ENCODE measurements around the gene CASP14.

DNA sequence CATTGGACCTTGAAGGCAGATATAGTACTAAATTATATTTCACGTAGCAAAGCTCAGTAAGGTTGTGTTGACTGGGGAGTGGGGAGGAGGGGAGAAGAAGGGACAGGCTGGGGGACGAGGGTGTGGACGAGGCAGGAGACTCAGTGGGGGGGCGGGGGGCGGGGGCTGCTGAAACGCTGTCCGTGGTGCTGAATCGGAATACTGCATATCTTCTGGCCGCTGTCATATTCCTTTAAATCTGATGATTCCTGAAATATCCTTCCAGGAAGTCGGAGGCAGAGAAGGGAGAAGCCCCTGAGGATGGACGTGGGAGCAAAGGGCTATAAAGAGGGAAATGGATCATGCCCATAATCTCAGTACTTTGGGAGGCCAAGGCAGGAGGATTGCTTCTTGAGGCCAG lies 34.7 kb upstream of the CASP14 start:
- TF ChIP-seq CTCF (IDR thresholded peaks at IDR 0.05) (no peak), POLR2A (IDR thresholded peaks at IDR 0.05) (no peak), POLR2AphosphoS5 (IDR thresholded peaks at IDR 0.05) (no peak)

Data from prostate gland (tissue), 2 donors.